HG02938 (cell line): ENCODE results near the gene AOAH.

ENCODE experiments used
- ATAC-seq: cut with Tn5 transposase; IDR thresholded peaks from one replicate; pipeline ENCODE4 v1.9.1; 2021; ENCODE audit warnings: mild to moderate bottlenecking, moderate library complexity; ENCODE audit not compliant: unreplicated experiment

Gene AOAH

DNA sequence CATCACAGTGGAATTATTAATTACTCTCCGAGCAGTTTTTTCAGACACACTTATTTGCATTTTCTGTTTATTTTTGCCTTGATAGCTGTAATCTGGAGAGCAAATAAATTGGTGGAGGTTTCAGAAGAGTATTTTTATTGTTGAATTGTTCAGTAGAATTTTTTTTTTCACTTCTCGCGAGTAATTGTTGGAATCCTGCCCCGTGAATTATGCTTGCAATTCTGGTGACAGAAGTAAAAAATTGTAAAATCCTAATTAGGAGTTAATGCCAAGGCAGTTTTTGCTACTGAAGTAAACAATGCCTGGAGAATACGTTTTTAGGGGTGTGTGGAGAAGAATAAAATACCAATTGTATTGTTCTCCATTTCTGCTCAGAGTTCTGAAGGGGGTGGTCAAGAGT is 88.2 kb downstream of the AOAH start:
- ATAC-seq = no peak

DNA sequence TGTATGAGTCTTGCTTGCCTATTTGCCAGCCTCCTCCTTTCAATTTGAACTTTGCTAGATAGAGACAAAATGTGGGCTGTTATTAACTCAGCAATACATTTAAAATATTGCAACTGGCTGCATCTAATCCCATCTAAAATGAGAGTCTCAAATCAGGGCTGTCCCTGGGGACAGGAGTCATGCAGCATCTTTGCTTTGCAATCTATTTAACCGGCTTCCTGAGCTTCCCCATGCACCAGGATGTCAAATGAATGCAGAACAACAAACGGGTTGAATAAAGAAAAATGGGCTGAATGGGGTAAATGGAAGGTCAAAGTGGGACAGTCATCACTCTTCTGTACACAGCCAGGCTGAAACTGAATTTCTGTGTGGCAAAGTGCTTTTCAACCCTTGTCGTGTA is 89.2 kb downstream of the AOAH start:
- ATAC-seq = no peak

DNA sequence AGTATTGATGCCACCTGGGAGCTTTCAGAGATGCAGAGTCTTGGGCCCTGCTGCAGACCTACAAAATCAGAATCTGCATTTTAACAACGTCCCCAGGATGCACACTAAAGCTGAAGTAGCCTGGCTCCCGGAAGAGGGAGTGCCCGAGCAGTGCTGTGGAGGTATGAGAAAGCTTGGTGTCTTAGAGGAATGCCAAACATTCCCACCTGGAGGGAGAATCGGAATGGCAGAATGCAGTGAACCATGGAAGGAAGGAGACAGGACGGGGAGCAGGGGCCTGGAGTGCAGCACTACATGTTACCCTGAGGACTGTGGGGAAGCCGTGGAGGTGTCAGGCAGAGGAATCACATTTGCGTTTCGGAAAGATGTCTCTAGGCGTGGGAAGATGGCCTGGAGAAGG is 90.9 kb downstream of the AOAH start:
- no peak for ATAC-seq

DNA sequence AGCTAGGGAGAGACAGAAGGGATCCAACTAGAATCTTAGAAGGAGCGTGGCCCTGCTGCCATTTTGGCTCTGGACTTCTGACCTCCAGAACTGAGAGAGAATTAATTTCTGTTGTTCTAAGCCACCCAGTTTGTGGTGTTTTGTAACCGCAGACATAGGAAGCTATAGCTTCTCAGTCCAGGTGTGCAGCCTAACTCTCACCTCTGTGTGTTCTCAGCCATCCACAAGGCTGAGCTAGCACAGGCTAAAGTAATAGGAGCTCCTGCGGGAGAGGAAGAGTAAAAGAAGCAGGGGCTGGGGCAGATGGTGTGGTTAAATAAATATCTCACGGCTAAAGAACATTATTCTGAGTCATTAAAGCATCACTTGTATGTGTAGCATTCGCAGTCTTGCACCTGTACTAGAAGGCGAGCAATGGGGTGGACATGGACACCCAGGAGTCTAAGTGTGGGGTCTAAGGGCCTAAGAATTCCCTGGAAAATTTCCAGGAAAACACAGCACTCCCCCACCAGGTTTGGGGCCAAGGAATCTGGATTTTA is 94.1 kb downstream of the AOAH start:
- no peak for ATAC-seq

DNA sequence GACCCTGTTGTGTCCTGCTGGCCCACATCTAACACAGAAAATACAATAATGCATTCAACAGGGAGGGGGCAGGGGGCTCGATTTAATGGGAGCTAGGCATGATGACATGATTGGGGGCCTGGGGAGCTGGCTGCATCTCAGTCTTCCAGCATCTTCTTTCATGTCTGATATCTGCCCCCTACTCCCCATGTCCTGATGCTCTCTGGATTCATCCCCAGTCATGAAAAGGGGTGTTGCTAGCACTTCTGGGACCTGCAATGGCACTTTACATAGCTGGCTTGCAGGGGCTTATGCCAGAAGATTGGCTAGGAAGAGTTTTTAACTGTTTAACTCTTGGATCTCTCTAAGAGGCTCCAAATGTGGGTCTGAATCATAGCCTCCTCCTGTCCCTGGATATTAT is 94.9 kb downstream of the AOAH start:
- no peak for ATAC-seq

DNA sequence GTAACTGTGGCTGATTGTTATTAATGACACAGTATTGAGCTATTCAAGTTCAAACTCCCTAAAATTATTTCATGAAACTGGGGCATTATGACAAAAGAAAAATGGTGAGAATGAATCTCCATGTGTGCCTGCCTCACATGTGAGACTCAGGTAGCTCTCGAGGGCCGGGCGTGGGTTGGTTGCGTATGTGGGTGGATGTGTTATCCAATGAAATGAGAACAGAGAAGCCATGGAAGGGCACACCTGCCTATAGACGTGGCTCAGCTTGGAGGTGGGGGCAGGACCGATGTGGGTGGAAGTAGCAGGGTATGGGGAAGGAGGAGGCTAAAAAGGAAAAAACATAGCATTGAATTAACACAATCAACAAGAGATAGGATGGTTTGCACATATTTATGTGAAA is 96.5 kb downstream of the AOAH start:
- ATAC-seq = no peak

DNA sequence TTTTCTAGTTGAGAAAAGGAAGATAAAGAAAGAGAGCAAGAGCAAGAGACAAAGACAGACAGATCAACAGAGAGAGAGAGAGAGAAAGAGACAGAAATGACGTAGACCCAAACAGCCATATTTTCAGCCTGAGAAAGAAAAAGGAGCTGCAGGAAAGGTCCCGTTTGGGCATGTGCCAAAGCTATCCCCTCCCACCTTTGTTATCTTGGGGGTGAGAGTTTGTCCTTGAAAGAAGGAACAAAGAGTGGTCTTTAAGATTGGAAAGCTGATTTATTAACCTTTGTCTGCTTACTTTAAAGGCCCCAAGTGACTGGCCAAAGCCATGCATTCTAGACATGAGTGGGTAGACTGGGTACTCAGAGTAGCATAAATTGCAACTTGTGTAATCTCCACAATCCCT is 98.2 kb downstream of the AOAH start:
- ATAC-seq = no peak

DNA sequence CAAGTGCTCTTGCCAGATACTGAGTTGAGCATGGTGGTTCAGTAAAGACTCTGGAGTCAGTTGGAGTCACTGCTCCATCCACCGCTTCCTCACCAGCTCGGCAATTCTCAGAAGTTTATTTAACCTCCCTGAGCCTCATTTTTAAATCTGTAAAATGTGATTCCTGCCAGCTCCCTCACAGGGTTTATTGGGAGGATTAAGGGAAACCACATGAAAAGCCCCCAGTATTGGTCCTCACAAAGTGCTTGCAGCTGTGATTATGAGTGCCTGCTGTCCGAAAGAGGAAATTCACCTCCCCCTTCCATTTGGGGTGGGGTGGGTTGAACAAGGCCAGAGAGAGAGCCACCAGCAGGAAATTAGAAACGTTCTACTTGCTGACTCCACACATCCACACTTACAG is 99.0 kb downstream of the AOAH start:
- ATAC-seq = no peak

DNA sequence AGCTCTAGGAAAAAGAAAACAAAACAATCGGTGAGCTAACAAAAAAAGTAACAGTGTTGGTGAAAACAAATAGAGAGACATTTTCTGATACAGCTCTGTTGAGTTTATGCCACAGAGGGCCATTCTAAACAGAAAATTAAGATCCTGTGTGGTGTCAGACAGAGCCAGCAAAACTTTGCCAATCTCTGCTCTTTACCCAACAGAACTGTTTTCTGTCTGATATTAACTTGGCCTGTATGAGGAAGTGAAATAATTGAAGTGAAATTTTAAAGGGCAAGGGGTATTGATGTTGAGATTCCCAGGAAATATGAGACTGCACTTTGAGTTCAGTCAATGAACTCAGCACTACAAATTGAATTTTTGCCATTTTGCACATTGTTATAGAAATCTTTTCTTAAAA is 101.0 kb downstream of the AOAH start:
- no peak for ATAC-seq

DNA sequence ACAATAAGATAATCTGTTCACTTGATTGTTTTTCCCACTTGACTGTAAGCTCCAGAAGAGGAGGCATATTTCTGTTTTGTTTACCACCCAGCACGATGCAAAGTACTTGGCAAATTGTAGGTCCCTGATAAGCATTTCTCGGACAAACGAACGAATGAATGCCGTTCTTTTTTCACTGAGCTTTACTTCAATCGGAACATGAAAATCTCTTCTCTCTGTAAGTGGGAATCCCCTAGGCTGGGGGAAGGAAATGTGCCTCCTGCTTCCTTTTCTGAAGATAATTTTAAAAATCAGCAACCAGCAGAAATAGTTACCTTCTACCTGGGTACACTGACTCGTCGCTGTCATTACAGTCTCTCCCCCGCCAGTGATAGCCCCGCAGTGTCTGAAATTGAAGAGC is 102.9 kb downstream of the AOAH start:
- no peak for ATAC-seq

DNA sequence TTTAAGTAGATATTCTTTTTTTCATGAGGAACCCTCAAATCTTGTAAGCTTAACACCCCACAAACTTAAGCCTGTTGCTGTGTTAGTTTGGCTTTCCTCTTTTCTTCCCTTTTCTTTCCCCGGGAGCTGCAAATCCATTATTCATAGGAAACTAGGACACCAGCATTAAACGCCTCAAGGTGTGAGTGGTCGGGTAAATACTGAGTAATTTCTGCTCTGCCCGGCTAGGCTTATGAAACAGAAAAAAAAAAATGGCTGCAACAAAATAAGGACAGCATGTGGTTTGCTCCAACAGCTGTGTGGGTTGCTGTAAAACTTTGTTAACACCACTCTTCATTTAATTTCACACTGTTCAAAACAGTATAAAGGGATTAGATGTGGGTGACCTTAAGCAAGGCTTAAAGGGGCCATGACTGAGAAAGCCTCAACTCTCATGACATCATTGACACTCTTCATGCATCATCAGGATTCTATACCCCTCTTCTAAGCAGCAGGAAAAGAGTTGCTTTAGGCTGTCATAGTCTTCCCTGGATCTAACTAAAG is 104.1 kb downstream of the AOAH start:
- no peak for ATAC-seq

DNA sequence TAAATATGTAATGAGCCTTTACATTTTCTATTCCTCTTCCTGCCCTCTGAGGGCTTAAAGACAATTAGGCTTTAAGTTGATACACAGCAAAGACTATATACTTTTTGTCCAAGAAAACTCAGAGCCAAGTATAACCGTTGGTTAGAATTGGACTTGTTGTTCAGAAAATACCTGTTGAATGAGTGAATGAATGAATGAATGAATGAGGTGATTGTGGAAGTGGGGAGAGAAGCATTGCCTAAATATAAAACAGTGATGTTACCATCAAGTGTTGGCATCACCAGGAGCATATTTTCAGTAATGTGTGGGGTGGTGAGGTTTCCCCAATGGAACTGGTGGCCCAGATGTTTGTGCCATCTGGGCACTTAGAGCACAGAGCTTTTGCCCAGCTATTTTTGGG is 106.9 kb downstream of the AOAH start:
- ATAC-seq = no peak

DNA sequence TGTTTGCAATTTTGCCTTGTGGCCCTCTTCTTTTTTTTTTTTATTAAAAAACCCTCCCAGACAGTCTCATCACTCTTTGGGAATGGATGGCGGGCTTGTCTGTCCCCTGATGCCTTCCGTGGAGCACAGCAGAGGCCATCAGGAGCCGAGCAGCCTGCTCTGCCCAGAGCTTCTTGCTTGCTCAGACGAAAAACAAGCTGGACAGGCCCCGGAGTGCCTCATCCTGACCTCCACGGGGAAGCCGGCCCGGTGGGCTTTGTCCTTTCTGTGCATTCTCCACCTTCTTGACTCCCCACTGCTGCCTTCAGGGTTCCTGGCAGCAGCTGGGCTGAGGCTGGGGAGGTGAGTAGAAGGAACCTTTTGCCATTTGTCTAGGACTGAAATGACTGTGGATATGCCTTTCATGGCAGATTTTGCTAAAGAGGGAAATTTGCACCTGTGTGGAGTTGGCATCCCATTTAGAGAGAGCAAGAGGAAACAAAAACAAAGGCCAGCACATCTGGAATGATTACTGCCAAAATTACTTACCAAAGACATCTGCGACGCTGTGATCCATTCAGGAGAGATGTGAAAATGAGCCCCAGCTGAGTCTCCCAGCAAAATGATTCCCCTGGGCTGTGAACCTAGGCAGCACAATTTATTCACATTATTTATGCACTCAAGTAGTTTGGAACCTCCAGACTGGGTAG is 108.3 kb downstream of the AOAH start:
- ATAC-seq = no peak

DNA sequence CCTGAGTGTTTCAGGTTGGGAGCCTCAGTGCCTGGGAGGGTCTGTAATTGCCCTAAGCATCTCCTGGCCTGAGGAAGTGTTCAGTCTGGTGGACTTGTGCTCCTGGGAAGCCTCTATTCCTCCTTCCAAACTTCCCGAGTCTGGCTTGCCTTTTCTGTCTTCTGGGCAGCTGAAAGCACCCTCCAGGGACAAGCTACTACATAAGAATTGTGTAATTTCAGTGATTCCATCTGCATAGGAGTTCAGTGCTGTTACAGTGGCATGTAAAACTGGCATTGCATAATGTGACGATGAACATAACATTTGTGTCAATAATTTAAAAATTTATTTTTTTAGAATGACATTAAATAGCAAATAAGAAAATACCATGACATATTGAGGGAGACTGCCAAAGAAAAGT is 109.3 kb downstream of the AOAH start:
- ATAC-seq = no peak

DNA sequence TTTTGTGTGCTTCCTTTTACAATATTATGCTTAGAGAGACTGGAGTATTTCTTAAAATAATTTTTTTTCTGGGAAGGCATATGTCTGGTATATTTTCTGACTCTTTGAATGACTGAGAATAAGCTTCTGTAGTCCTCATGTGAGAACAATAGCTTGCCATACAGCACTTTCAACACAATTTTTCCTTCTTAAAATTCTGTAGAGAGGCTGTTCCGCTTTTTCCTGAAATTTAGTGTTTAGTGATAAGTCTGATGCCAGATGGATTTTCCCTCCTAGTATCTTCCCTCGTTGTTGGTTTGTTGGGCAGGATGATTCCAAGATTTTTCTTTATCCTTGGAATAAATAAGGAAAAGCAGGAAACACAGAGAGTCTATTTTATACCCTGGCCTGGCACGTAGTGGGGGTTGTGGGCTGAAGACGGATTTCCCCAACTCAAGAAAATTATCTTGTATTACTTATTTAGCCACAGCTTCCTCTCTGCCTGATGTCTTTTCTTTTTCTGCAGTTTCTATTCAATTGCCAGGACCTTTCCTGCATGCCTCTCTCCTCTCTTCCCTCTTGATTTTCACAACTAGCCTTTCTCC is 111.2 kb downstream of the AOAH start:
- no peak for ATAC-seq

DNA sequence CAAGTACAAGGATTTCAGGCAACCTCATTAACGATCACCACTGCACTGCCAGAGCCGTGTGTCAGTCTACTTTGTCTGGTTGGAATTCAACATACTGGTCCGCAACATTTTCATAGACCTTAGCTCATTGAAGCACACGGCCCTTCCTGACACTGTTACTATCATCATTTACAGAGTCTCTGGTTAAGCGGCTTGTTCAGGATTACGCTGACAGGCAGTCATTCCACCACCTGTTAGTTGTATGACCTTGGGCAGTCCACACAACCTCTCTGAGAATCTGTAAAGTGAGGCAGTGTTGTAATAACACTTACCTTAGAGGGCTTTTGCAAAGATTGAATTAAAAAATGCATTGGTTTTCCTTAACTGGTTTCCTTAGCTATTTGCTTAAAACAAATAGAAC is 112.6 kb downstream of the AOAH start:
- no peak for ATAC-seq

DNA sequence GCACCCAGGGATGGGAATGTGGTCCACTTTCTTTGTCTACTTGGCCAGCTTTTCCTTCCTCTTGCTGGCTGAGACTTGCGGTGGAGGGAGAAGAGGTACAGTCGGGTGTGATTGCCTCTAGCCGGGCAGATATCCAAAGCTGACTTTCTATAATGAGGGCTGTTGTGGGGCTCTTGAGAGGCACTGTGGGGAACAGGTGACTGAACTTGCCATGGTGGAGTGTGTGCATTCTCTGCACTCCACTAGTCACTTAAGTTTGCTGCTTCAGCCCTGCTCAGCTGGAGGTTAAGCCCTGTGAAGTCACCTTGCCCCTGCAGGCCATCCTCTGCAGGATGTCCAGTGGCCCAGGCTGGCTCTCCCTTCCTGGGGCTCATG is 116.6 kb downstream of the AOAH start:
- ATAC-seq = no peak

DNA sequence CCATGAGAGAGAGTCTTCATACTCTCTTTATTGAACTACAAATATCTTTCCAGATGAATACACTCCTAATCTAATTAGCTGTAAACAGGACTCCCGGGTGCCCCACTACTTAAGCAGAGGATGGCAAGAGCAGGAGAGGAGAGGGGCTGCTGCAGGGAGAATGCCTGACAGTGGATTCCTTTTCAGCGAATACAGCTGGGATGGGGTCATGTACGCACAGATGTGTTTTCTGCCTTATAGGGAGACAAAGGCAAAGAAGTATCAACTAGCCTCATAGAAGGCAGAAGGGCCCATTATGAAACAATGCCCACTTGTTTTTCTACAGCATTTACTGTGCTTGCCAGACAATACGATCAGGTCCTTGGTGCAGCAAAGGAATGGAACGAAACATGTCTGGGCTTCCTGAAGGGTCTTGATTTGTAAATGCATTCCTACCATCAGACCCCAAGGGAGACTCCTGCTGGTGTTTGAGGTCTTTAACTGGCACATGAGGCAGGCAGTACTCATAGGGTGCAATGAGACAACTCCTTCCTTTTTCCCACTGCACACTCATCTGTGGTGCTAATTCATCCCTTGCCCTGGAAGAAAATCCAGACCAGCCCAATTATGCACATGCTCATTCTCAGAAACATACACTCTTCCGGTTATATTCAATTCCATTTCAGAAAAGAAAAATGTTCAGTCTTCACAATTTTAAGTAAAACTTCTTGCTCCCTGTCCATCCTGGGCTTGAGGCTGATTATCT is 117.1 kb downstream of the AOAH start:
- no peak for ATAC-seq

DNA sequence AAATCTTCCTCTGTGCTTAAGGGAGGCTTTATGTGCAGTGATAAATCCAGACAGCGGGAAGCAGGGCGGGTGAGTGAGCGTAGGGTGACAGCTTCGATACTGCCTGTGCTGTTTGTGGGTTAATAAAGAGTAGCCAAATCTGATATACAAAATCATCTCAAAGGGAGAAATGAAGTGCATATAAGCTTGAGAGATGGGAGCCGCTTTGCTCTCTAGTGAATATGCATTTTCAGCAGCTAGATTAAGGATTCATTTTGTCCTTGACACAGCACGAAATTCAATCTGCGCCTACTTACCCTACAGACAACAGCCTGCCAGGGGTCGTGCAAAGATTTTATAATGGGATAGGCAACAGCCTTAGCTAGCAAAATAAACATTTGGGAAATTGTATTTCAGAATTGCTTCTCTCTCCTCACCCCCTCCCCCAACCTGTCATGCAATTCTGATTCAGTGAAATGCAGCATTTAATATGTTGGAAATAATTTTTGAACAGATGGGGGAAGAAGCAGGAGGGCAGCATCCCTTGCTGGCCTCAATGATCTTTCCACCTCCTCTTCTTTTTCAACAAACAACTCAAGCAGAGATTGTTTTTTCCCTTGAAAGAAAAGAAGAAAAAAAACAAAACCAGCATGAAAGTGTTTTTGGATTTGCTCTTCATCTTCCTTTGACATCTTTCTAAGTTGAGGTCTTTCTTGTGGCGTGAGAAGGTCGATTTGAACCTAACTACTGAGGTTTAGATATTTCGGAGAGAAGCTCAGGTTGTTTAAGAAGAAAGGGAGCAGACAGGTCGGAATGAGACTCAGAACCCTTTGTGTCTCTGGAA is 117.9 kb downstream of the AOAH start:
- no peak for ATAC-seq

DNA sequence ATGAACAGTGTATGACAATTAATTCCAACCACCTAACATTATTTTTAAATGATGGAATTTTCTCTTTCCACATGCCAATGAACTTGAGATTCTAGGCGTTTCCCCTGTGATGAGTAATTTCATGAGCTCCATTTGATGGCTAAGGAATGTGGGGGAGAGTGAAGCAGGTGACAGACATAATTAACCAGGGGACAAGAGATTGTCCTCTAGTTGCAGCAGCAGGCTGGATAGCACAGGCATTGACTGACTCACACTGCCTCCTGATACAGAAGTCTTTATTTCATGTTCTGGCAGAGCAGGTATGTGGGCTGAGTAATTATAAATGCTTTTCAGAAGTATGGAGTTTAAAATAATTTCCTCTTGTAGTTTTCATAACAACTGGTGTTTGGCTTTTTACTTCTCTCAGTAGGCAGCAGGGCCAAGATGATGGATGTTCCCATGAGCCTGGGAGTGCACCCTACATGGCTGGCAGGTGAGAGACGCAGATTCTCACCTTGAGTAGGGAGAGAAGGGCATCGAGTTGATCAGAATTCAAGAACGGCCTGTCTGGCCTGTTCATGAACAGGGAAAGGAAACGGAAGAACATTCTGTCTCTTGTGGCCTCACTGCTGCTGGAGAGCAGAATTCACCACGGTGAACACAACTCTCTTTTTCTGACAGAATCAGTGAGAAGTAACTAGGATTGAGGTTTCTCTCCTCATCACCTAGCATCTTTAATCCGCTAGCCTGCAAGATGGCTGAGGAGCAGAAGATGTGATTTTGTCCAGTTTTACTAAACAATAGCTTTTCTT is 118.8 kb downstream of the AOAH start:
- ATAC-seq = no peak
